ENCODE data around the gene CEP85. TPM values are rescaled to one million over a fixed set of nuclear protein-coding genes. Genes with fewer than 3 reads are reported as not detected.

Gene CEP85
- total and polyA plus RNA-seq, 9 of the 15 experiments (the other 6 are each of a cell fraction or from before 2014, with no cell fraction given): 42.1 to 140 (median 92.6) TPM

DNA sequence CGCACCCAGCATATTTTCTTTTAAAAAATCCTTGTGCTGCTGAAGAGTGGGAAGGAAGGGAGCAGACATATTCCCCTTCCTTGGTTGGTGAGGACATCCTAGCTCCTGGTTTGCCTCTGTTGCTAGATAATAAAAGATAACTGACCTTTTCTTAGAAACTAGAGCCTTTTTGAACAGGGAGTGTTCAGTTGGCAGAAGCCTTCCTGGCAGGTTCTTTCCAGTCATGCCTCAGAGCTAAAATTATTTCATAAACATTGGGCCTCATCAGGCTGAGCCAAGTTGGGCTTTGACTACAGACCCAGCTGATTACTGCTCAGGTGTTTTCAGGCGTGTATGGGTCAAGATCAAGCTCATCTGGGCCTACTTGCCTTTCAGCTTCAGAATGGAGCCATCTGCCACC lies 23.2 kb downstream of the CEP85 start (continued):
- TF ChIP-seq, protein P1, sequence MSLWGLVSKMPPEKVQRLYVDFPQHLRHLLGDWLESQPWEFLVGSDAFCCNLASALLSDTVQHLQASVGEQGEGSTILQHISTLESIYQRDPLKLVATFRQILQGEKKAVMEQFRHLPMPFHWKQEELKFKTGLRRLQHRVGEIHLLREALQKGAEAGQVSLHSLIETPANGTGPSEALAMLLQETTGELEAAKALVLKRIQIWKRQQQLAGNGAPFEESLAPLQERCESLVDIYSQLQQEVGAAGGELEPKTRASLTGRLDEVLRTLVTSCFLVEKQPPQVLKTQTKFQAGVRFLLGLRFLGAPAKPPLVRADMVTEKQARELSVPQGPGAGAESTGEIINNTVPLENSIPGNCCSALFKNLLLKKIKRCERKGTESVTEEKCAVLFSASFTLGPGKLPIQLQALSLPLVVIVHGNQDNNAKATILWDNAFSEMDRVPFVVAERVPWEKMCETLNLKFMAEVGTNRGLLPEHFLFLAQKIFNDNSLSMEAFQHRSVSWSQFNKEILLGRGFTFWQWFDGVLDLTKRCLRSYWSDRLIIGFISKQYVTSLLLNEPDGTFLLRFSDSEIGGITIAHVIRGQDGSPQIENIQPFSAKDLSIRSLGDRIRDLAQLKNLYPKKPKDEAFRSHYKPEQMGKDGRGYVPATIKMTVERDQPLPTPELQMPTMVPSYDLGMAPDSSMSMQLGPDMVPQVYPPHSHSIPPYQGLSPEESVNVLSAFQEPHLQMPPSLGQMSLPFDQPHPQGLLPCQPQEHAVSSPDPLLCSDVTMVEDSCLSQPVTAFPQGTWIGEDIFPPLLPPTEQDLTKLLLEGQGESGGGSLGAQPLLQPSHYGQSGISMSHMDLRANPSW (CRISPR knock-in tag; IDR thresholded peaks at IDR 0.05): no peak

DNA sequence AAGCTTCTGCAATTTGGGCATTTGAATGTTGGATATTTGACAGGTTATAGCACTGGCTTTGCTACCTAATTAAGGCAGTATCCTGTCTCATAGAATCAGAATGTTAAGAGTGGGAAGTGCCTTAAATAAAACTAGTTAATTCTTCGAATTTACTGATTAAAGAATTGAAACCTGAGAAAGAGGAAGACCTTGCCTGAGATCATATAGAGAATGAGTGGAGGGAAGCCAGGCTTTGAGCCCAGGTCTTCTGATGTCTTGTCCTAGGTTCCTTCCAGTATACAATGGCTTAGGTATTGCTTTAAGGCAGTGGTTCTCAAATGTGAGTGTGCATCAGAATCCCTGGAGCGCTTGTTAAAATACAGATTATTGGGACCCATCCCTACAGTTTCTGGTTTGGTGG lies 25.0 kb downstream of the CEP85 start:
- Histone ChIP-seq H3K4me3 (no peak overlapping the region), H3K27ac (ENCODE audit: extremely low read depth, low read depth, low read length) (no peak overlapping the region), H3K9me3 (replicated peaks; ENCODE audit: control insufficient read depth, insufficient read depth, low read depth, low read length) (no peaks in the 10 kb centered on the region), H3K4me2 (ENCODE audit: insufficient read depth, low read length) (no peak overlapping the region), H3K27me3 (ENCODE audit: control insufficient read depth in 2 of 2, insufficient read depth in 2 of 2, low read length in 2 of 2) (no peaks in the 10 kb centered on the region), H3K36me3 (ENCODE audit: control insufficient read depth, insufficient read depth, low read length) (peaks cover 98% of the 10 kb centered on the region), H4K20me1 (replicated peaks; ENCODE audit: control insufficient read depth, insufficient read depth, low read length) (no peaks in the 10 kb centered on the region), H2AFZ (ENCODE audit: low read depth, low read length) (no peak overlapping the region), H3K79me2 (ENCODE audit: control insufficient read depth, insufficient read depth, low read length) (peaks cover 33% of the 10 kb centered on the region; the same call in 2 of the 3 replicates), H3K9me1 (ENCODE audit: control insufficient read depth, insufficient read depth, low read length) (no peaks in the 10 kb centered on the region), H3K9ac (ENCODE audit: insufficient read depth in 1 of 2, low read depth in 2 of 2, low read length in 2 of 2) (no peak overlapping the region), H3K4me1 (replicated peaks in 1 of 2; ENCODE audit: control insufficient read depth in 2 of 2, insufficient read depth in 2 of 2, low read length in 2 of 2) (no peaks in the 10 kb centered on the region)
- FAIRE-seq (no peak), DNase-seq (ENCODE audit: extremely low read depth in 1 of 4, low spot score in 3 of 4) (no peak), ATAC-seq (no peak)
- in situ Hi-C loops (cut with MboI): no loop called here
- WGBS (ENCODE audit: insufficient coverage, low coverage, missing lambda C conversion rate): 87% methylated on average over 2 of the region's 2 CpGs
- ChIA-PET CTCF (ENCODE audit: low intra/inter-chr PET ratio) (no interaction called here), POLR2A (interaction anchor here (1.1 to 2.0 kb wide), 4 partner anchors 9 to 25 kb away, joined by 3 to 8 read pairs (median 4); partner anchors contain the start of gene CEP85)
- BruUV-seq (replicated peaks): no TSS peak
- TF ChIP-seq, protein P2, sequence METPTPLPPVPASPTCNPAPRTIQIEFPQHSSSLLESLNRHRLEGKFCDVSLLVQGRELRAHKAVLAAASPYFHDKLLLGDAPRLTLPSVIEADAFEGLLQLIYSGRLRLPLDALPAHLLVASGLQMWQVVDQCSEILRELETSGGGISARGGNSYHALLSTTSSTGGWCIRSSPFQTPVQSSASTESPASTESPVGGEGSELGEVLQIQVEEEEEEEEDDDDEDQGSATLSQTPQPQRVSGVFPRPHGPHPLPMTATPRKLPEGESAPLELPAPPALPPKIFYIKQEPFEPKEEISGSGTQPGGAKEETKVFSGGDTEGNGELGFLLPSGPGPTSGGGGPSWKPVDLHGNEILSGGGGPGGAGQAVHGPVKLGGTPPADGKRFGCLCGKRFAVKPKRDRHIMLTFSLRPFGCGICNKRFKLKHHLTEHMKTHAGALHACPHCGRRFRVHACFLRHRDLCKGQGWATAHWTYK (CRISPR knock-in tag; IDR thresholded peaks at IDR 0.05): no peak
- TF ChIP-seq, protein P3, sequence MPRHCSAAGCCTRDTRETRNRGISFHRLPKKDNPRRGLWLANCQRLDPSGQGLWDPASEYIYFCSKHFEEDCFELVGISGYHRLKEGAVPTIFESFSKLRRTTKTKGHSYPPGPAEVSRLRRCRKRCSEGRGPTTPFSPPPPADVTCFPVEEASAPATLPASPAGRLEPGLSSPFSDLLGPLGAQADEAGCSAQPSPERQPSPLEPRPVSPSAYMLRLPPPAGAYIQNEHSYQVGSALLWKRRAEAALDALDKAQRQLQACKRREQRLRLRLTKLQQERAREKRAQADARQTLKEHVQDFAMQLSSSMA (CRISPR knock-in tag; IDR thresholded peaks at IDR 0.05): no peak
- TF ChIP-seq ZNF551 (CRISPR knock-in tag; IDR thresholded peaks at IDR 0.05): no peak
- no peak for TF ChIP-seq HDAC1 (IDR thresholded peaks at IDR 0.05)
- TF ChIP-seq ZNF263 (CRISPR knock-in tag; IDR thresholded peaks at IDR 0.05; ENCODE audit: borderline replicate concordance): no peak
- TF ChIP-seq, protein P4, sequence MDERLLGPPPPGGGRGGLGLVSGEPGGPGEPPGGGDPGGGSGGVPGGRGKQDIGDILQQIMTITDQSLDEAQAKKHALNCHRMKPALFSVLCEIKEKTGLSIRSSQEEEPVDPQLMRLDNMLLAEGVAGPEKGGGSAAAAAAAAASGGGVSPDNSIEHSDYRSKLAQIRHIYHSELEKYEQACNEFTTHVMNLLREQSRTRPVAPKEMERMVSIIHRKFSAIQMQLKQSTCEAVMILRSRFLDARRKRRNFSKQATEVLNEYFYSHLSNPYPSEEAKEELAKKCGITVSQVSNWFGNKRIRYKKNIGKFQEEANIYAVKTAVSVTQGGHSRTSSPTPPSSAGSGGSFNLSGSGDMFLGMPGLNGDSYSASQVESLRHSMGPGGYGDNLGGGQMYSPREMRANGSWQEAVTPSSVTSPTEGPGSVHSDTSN (CRISPR knock-in tag; IDR thresholded peaks at IDR 0.05; ENCODE audit: low read depth): no peak
- TF ChIP-seq, protein P4 (tag; conservative IDR thresholded peaks at IDR 0.05; ENCODE audit: low read depth): no peak
- TF ChIP-seq BDP1 (IDR thresholded peaks at IDR 0.05; ENCODE audit: insufficient read depth, insufficient read length): no peak
- intact Hi-C loops (cut with micrococcal nuclease): no loop called here

Measured in K562 (cell line).